ENCODE results near the gene KDM2B. TPM values are rescaled to one million over a fixed set of nuclear protein-coding genes. Genes with fewer than 3 reads are reported as not detected.

KDM2B gene
- total RNA-seq, 1 donor from 2014 or later: 17.2 TPM

DNA sequence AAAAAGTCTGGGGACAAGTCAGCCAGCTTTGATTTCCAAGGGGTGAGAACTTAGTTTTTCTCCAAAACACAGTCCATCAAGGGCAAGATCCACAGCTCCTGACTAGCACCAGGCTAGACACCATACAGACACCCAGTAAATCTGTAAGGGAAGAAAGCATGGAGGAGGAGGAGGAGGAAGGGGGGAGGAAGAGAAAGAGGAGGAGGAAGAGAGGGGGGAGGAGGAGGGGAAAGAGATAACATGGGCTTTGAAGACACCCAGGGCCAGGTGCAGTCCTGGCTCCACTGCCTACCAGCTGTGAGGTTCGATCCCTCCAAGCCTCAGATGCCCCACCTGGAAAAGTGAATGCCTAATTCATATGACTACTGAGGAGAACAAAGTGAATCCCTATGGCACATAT lies 18.3 kb downstream of the KDM2B start:
- DNase-seq (ENCODE audit: low spot score): no peak

- DNase-seq (ENCODE audit: low spot score): no peak
Observed at GRCh38 chr12:121561009-121561395, 19.8 kb downstream of the KDM2B start.

DNA sequence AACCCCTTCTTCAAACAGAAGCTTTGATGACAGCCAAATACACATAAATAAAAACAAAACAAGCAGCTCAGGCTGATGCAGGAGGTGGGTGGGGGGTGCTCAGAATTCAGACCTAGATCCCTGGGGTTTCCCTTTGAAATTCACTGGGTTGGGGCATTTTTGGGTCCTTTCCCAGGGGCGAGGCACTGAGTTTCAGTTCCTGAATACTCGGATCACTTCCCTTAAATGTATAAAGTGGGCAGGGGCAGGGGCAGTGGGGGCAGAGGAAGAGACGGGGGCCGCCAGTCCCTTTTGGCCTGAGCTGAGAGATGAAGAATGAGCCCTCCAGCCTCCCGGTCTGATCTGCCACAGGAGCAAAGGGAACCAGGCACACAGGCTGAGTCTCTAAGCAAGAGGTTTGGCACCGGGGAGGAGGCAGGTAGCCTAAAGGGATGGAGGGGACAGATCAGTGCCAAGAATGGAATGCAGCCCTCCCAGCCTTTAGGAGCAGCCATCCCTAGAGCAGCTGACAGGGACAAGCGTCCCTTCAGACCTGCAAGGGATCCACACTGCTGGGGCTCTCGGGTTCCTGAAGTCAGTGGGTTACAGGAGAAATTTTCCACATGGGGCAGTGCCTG lies 20.3 kb downstream of the KDM2B start:
- DNase-seq (ENCODE audit: low spot score): no peak

- DNase-seq (ENCODE audit: low spot score): no peak
Observed at GRCh38 chr12:121558956-121559355, 21.9 kb downstream of the KDM2B start.

- no peak for DNase-seq (ENCODE audit: low spot score)
Observed at GRCh38 chr12:121550974-121551634, 29.7 kb downstream of the KDM2B start.

DNA sequence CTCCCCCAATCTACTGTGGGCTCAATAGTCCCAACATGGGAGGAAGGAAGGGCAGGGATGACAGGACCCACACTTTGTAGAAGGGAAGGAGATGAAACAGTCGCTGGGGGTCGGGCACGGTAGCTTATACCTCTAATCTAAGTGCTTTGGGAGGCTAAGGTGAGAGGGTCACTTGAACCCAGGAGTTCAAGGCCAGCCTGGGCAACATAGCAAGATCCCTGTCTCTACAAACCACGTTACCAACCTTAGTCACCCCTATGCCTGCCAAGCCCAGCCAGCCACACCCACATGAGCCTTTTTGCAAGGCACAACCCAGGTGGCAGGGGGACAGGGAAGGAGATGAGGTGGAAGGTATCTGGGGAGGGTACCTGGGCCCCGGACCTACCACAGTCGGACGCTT lies 31.7 kb downstream of the KDM2B start:
- no peak for DNase-seq (ENCODE audit: low spot score)

GRCh38 chr12:121545480-121545879 lies 35.3 kb downstream of the KDM2B start:
- no peak for DNase-seq (ENCODE audit: low spot score)

DNA sequence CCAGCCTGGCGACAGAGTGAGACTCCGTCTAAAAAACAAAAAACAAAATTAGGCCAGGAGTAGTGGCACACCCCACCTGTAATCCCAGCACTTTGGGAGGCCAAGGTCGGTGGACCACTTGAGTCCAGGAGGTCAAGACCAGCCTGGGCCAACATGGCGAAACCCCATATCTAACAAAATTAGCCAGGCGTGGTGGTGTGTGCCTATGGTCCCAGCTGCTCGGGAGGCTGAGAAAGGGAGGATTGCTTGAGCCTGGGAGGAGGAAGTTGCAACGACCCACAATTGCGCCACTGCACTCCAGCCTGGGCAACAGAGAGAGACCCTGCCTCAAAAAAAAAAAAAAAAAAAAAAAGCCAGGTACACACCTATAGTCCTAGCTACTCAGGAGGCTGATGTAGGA lies 37.0 kb downstream of the KDM2B start:
- DNase-seq (ENCODE audit: low spot score): no peak

DNA sequence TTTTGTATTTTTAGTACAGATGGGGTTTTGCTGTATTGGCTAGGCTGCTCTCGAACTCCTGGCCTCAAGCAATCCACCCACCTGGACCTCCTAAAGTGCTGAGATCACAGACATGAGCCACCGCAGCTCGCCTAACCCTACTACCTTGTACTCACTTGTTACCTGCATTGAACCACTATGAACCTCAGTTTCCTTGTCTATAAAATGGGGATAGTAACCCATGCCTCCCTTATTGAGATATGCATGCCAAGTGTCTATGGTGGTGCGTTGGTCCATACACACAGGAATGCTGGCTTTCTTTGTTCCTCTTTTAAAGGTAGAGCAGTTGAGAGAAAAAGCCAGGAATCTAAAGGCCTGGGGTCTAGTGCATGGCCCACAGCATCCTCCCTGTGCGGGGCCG lies 40.9 kb downstream of the KDM2B start:
- no peak for DNase-seq (ENCODE audit: low spot score)

DNA sequence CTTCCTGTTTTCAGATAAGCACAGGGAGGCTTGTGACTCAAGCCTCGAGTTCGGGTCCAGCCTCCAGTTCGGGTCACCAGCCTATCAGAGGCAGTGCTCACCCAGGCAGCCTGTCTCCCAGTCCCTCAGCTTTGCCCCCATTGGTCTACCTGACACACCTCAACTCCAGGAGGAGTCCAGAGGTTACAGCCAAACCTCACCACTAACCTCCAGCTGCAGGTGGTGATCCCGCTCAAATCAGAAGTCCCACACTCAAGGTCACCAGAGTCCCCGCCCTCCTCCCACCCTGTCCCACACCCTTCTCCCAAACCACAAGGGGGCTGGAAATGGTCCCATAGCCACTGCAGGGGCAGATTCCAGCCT lies 42.1 kb downstream of the KDM2B start:
- no peak for DNase-seq (ENCODE audit: low spot score)

GRCh38 chr12:121537814-121538698 lies 42.8 kb downstream of the KDM2B start:
- no peak for DNase-seq (ENCODE audit: low spot score)

DNA sequence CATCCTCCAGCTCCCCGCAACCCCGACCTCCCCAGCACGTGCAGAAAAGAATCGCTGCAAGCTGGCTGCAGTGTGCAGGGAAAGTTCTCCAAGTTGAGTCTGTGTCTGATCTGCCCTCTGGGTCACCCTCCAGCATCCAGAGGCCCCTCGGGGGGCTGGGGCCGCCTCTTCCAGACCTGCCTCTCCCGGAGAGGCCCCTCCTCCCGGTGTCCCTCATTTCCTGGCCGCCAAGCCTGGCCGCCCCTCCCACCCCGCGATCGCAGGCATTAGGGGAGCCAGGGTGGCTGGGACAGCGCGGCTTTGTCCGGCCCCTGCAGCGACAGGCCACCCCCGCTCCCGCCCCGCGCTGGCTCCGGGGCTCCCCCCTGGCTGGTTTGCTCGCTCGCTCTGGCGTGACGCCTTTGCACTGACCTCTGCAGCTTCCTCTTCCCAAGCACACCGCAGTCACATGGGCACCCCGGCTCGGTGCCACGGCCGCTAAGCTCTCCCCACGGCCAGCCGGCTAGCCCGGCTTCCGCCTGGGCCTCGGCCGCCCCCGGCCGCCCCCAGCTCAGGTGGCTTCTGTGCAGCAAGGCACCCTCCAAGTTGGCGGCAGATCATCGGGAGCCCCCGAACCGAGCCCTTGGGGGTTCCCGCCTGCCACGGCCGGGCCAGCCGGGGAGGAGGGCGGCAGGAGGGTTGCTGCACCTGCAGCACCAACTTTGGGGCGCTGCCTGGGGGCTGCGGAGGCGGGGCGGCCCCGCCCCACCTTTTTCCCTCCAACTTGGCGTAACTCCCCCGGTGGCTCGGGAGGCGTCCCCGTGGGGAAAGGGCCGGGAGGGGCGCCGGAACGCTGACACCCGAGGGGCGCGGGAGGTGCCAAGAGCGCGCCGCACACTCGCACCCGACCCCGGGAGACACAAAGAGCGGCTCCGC lies 43.7 kb downstream of the KDM2B start:
- peak; percentile 96 for DNase-seq (ENCODE audit: low spot score)

- no peak for DNase-seq (ENCODE audit: low spot score)
Observed at GRCh38 chr12:121536054-121536898, 44.5 kb downstream of the KDM2B start.

- DNase-seq (ENCODE audit: low spot score): no peak
Observed at GRCh38 chr12:121535150-121536053, 45.4 kb downstream of the KDM2B start.

DNA sequence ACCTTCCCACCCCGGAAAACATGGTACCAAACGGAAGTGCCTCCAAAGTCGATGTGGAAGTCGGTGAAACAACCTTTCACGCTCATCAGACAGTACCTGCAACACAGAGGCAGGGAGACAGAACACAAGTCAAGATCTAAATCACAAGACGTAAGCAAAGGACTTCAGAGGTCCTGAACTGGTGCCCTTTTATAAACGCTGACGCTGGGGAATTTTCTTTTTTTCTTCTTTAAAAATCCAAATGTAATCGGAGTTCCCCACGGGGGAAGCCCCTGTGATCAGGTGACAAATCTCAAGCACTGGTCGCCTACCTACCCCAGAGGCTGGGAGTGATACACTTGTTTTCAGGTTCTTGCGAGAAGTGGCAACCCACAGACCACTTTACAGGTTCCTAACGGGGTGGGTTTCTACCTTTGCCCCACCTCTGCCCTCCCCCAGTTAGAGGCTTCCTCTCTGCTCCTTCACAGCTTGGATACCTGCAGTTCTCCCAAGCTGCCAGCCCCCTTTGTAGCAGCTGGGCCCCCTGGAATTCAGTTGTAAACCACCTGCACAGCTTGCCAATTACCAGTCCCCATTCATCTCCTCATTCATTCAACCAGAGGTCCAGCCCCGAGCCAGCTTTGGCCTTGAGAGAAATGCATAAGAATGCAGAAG lies 46.2 kb downstream of the KDM2B start:
- no peak for DNase-seq (ENCODE audit: low spot score)

DNA sequence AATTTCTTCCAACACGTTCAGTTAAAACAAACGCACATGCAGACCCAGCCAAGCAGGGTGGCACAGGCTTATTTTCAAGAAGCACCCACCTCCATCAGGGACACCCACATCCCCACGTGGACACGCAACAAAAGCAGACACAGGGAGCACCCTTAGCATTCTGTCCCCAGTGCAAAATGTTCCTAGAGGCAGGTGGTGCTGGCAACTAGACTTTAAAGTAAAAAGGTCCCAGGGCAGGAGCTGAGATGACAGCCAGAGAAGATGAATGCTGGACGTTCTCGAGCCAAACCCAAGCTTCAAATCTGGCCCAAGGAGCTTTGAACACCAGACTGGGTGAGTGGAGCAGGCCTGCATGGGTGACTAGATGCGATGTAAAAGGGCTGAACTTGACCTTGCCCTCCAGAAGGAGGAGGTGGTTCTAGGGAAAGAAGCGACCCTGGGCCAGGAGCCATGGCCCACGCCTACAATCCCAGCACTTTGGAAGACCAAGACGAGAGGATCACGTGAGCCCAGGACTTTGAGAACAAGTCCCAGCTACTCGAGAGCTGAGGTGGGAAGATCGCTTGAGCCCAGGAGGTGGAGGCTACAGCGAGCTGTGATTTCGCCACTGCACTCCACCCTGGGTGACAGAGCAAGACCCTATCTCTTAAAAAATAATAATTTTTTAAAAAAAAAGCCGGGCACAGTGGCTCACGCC lies 47.3 kb downstream of the KDM2B start:
- DNase-seq (ENCODE audit: low spot score): no peak

DNA sequence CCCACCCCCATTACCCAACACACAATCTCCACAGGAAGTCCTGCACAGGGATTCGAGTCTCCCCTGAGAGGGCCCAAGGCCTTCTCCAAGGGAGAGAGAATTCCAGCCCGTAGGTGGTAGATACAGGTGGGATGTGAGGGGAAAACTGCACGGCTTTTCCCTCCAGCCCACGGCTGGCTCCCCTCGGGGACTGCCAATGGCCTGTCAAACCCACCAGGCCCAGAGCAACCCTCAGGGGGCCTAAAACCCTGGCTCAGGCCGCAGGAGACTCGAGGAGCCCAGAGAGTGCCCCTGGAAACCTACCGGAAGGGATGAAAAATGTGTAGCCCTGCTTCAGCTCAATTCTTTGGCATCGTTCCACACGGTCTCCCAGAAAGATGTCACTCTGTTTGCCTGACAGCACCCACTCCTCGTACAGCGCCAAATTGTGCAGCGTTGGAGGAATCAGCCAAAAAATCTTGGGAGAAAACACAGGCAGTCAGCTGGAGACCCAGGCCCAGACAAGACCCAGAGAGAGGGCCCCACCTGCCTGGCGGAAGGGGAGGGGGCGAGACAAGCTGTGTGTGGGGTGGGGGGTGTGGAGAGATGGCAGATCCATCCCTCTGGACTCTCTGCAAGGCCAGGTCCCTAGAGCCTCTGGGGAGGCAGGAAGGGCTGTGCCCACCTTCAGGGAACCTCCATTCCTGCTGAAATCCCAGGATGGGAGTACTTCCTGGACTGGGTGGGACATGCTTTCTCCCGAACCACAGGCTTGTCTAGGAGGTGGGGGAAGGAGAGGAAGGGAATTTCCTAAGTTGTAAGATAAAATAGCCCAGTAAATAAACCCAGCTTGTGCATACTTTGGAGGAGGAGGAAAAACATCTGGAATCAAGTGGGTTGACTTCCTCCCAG lies 48.1 kb downstream of the KDM2B start:
- DNase-seq (ENCODE audit: low spot score): no peak

Measured in mesenteric fat pad (tissue), 1 donor.